NCI-H226 (cell line): Measurements from ENCODE around the gene GAB2.
"Not testable (repeated sequence)": the region's sequence is repeated elsewhere in the genome, so short reads cannot be mapped to it uniquely, and the experiment has no call there.

Experiments
- DNase-seq: peaks from one replicate; pipeline ENCODE4 v3.0.0-alpha.2; 2015

GAB2 gene

DNA sequence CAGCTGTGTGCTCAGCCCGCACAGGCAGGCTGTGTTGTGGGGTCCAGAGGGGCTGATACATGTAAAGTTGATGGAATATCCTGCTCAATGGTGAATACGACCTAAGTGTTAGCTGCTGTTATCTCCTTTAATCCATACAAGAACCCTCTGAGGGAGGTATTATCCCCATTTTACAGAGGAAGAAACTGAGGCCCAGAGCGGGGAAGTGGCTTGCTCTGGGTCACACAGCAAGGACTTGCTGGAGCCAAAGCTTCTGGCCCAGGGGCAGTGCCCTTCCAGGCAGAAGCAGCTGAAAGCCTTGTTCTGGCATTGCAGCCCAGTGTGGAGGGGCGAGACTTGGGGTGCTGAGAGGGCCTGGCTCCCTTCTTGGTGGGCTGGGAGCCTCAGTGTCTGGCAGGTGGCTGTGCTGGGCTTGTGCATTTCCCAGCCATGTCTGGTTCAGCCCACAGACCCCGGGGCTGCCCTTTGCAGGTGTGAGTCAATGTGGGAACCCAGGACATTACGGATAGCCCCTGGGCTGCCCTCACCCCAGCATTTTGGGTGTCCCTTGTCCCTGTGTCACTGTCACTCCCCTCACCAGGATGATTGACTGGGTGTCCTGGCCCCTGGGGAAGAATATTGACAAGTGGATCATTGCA is 218.5 kb downstream of the GAB2 start:
- DNase-seq: no peak

GRCh38 chr11:78197816-78198215 is 219.8 kb downstream of the GAB2 start:
- DNase-seq: no peak

DNA sequence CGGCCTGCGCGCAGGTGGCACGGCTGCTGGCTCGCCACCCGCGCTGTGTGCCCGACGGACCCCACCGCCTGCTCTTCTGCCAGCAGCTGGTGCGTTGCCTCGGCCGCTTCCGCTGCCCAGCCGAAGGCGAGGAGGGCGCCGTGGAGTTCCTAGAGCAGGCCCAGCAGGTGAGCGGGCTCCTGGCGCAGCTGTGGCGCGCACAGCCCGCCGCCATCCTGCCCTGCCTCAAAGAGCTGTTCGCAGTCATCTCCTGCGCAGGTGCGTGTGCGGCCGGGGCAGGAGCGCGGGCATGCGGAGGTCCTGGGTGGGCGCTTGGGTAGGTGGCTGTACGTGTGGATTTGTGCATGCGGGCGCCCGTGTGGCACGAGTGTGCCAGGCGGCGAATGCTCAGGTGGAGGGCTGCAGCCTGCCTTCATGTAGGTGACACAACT is 220.9 kb downstream of the GAB2 start:
- no peak for DNase-seq

GRCh38 chr11:78195917-78196560 is 221.6 kb downstream of the GAB2 start:
- no peak for DNase-seq

DNA sequence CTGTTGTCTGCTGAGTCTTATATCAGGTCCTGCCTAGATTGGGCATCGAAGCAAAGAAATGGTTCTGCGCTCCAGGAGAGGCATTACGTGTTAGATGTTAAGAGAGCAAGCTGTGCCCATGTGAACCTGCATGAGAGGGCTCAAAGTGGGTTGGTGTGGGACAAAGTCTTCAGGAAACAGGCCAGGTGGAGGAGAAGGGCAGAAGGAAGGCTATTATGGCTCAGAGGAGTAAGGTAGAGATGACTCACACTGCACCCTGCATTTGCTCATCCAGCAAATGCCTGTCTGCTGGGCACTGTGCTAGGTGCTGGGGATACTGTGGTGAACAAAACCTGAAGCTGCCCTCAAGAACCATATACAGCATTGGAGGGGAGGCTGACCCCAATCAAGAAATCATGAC is 223.1 kb downstream of the GAB2 start:
- DNase-seq: no peak

- DNase-seq: no peak
Measured at GRCh38 chr11:78193806-78194205, 223.8 kb downstream of the GAB2 start.

GRCh38 chr11:78192911-78193351 is 224.7 kb downstream of the GAB2 start:
- DNase-seq: no peak

- no peak for DNase-seq
Measured at GRCh38 chr11:78192223-78192719, 225.3 kb downstream of the GAB2 start.

DNA sequence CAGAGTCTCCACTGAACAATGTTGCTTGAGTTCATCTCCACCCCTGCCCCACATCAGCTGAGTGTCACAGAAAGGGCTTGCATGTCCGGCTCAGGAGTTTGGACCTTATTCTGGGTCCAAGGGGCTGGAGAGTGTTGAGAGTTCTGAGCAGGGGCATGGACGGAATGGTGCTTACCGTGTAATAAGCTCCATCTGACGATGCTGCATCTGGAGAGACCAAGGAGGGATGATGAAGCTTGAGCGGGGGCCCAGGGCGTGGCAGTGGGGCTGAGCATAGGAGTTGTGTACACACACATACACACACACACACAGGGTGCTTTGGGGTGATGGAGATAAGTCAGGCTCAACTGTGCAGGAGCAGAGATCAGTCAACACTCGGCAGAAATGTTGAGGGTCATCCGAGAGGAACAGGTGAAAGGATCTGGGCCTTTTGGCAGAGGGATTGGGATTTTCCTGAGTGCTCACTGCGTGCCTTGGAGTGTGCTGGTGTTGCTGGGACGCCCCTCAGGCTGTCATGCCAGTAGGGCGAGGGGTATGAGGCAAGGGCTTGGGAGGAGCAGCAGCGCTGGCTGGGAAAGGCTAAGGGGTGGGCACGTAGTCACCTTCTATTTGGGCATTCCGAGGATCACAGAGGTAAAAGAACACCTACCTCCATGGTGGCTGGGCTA is 226.6 kb downstream of the GAB2 start:
- no peak for DNase-seq

DNA sequence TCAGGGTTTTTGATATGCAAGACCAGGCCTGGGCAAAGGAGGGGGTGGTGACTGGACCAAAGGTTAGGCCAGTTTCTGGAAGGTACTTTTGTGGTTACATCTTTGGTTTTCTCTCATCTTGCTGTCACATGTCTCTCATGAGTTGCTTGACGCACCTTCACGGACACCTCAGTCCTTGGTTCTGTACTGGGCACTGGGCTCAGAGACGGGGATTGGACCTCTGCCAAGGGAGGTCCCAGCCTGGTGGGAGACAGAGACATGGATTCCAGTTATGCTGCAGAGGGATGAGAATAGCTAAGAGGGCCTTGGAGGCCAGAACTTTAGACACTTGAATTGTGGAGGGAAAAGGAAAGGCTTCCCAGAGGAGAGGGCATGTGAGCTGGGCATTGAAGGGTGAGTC is 227.2 kb downstream of the GAB2 start:
- no peak for DNase-seq

DNA sequence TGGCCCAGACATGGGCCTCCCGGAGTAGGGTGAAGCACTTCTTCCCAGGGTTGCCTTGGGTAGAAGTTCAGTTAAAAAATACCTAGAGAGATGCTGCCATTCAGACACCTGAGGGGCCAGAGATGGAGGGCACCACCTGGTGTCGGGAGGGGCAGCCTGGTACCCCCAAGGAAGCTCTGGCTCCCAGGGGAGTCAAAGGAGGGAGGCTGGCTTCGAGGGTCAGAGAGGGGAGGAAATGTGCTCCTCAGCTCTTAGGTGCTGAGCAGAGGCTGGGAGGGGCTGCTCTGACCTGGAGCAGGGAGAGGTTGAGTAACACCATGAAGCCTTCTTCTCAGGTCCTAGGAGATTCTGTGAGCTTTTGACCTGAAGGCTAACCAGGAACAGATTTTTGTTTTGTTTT is 227.8 kb downstream of the GAB2 start:
- DNase-seq: no peak

GRCh38 chr11:78189174-78189724 is 228.4 kb downstream of the GAB2 start:
- DNase-seq: no peak

- peak; percentile 98 for DNase-seq
Measured at GRCh38 chr11:78188286-78189173, 229.1 kb downstream of the GAB2 start, which contains the start of the genes KCTD21 and USP35. Gene KCTD21, minus strand, starts transcription at chr11:78188626. Its CDS starts 14,072 bp downstream, at chr11:78174554. Gene USP35, plus strand, starts transcription at chr11:78188919. Its CDS starts 7,327 bp downstream, at chr11:78196246.

DNA sequence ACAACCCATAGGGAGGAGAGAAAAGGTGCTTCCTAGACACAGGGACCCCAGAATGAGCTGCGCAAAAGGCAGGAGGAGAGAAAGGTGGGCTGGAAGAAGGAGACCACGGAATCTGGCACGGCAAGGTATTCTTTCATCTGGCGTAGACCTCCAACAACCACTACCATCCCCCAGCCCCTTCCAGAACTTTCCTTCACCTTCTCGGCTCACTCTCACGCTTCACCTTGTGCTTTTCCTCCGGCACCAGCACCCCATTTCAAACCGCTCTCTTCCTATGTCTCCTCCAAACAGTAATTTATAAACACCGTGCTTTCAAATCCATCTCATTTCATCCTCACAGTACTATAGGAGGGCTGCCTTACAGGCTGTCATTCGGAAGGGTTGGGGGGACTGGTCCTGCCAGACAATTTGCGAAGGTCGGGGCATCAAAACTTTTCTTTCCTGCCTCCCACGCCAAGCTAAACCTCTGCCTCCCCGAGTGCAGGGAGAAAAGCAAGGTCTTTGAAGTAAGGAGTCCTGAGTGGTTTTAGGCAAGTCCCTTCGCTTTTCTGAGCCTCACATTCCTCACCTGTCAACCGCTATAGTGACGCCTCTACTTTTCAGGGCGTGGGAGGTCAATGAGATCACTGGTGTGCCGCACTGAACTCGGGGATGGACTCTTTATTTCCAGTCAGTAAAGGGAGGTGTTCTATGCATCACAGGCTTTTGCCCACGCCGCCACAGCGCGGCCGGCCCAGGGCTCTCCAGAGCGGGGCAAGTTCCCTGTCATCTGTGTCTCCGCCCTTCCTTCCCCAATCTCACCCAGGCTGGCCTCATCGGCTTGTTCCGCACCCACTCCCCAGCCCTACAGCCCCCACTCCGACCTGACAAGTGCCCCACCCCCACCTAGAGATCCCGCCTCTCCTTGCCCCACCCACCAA is 230.0 kb downstream of the GAB2 start:
- peak; percentile 25 for DNase-seq

GRCh38 chr11:78181185-78181584 is 236.4 kb downstream of the GAB2 start:
- no peak for DNase-seq

GRCh38 chr11:78180751-78181150 is 236.9 kb downstream of the GAB2 start:
- no peak for DNase-seq

DNA sequence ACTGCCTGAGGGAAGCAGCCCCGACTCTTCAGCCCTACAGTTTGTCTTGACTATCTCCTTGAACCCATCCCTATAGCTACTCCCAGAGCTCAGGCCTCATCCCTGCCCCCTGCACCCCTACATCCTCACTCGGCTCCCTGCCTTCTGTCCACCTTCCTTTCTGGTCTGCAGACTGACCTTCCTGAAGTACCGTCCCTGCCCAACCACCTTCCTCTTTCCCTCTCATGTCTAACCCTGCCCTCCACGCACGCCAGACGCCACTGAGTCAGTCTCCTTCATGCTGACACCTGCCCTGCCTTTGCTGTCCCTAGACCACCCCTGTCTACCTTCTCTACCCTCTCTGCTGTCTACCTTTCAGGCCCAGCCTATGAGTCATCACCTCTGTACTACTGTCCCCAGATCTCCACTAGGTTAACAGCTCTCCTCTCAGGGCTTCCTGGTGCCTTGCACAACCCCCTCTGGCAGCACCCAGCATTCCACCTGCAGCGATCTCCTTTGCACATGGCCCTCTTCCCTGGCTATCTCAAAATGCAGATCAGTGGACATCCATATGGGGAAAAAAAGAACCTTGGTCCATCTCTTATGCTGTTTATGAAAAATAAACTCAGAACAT is 238.1 kb downstream of the GAB2 start:
- no peak for DNase-seq

GRCh38 chr11:78177216-78177615 is 240.4 kb downstream of the GAB2 start:
- DNase-seq: no peak

DNA sequence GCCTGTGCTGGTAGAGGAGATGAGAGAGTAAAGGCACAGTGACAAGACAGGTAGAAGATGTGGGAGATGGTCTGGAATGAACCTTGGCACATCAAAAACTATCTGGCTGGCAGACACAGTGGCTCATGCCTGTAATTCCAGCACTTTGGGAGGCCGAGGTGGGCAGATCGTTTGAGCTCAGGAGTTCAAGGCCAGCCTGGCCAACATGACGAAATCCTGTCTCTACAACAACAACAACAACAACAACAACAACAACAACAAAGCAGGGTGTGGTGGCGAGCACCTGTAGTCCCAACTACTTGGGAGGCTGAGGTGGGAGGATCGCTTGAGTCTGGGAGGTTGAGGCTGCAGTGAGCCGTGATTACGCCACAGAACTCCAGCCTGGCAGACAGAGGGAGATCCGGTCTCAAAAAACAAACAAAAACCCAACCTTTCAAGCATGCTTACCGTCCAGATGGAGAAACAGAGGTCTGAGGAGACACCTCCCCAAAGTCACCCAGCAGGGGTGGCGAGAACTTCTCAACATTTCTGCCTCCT is 240.9 kb downstream of the GAB2 start:
- no peak for DNase-seq

DNA sequence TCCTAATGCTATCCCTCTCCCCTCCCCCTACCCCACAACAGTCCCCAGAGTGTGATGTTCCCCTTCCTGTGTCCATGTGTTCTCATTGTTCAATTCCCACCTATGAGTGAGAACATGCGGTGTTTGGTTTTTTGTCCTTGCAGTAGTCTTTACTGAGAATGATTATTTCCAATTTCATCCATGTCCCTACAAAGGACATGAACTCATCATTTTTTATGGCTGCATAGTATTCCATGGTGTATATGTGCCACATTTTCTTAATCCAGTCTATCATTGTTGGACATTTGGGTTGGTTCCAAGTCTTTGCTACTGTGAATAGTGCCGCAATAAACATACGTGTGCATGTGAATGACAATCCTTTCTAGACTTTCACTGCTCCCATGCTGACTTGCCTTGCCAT is 241.8 kb downstream of the GAB2 start:
- DNase-seq: not testable (repeated sequence)

- no peak for DNase-seq
Measured at GRCh38 chr11:78171951-78172350, 245.7 kb downstream of the GAB2 start.
